Pancreas (tissue), 10 donors: ENCODE data around the gene SPTBN1. TPM values are rescaled to one million over a fixed set of nuclear protein-coding genes. Genes with fewer than 3 reads are reported as not detected.
A peak's percentile ranks its signal among the peaks of the same experiment; 100 is the strongest.

Experiments
- ATAC-seq, 4 donors: fragments of 200-7000 bp; cut with Tn5 transposase; one replicate each; pipeline versions ENCODE4 v1.8.0 to v1.9.1; 2020; ENCODE audit warnings: mild to moderate bottlenecking in 4 of 4, moderate library complexity in 4 of 4
- DNase-seq, 6 donors: peaks; one replicate each; pipeline ENCODE4 v3.0.0-alpha.2; 2020
- FAIRE-seq: peaks from 2 replicates; lab custom pipeline; 2012; peaks lifted over from hg19 to GRCh38; lab: Jason Lieb, UNC
- H3K27ac ChIP-seq, 4 donors: fragments of 200-600 bp; sonication (generic); 1 replicate in 3 of 4; 2 replicates in 1 of 4; pipeline versions ENCODE4 v1.5.0 to v1.8.0; 2020
- H3K27me3 ChIP-seq, 4 donors: fragments of 200-600 bp; one replicate each; pipeline ENCODE4 v1.8.0; 2021
- H3K36me3 ChIP-seq, 3 donors: fragments of 200-600 bp; sonication (generic) in 1 of 3; one replicate each; pipeline versions ENCODE4 v1.5.0 to v1.8.0; 2020 to 2021
- H3K4me1 ChIP-seq, 3 donors: fragments of 200-600 bp; one replicate each; pipeline ENCODE4 v1.8.0; 2021
- H3K4me3 ChIP-seq, 4 donors: fragments of 200-600 bp; sonication (generic) in 2 of 4; one replicate each; pipeline versions ENCODE4 v1.5.0 to v1.8.0; 2020 to 2021
- H3K9me3 ChIP-seq, 4 donors: fragments of 200-600 bp; one replicate each; pipeline ENCODE4 v1.8.0; 2021
- WGBS, 2 donors: extraction: QIAGEN DNeasy Blood & Tissue Kit; methylation state at CpG; one replicate each; pipeline ENCODE4 v1.1.7; 2013; 5-methylcytosine and 5-hydroxymethylcytosine counted together
- intact Hi-C, 3 donors: fragments of 100-400 bp; cut with DNase I; formaldehyde crosslinking; loops; one replicate each; pipeline versions ENCODE4 v1.11.1 to v1.14.2; 2022
- polyA plus RNA-seq, 2 donors: library from polyadenylated mRNA; stranded (reverse); fragments of 200-250 nt; gene quantifications; one replicate each; pipeline ENCODE4 v1.2.3, GENCODE V29; 2013
- total RNA-seq, 6 donors: library from RNA; stranded (reverse); fragmentation: NEBNext Ultra II Directional in 4 of 6; extraction: Animal tissue kit (Norgen Biotek cat#: 25700) in 4 of 6; gene quantifications; one replicate each; pipeline versions ENCODE4 v1.2.1 to v1.2.4, GENCODE V29; 2021 to 2023
- TF ChIP-seq, protein P1 (sequence below), 4 donors: fragments of 200-600 bp; sonication (generic) in 3 of 4; IDR thresholded peaks; one replicate each; pipeline versions ENCODE4 v1.5.0 to v1.8.0; 2021; ENCODE audit warnings: antibody characterized with exemption in 4 of 4
- donor health status: healthy with polysubstance abuse.
- donor health status: DM: no; HTN: no; CAD: no; lungs with moderate emphysema.
- donor health status: DM: no; HTN: no; CAD: no.
- donor health status: control.
- donor health status: control.
- donor health status: Bipolar disorder and iron deficiency.
- donor health status: DM: yes; HTN: yes; CAD: no.
- donor health status: DM: no; HTN: no; CAD: no.
- donor health status: DM: no; HTN: no; CAD: no.
- donor health status: DM: yes; HTN: yes; CAD: no.

Gene SPTBN1
- total and polyA plus RNA-seq, 8 donors: 43.8 to 192 (median 84.4) TPM

DNA sequence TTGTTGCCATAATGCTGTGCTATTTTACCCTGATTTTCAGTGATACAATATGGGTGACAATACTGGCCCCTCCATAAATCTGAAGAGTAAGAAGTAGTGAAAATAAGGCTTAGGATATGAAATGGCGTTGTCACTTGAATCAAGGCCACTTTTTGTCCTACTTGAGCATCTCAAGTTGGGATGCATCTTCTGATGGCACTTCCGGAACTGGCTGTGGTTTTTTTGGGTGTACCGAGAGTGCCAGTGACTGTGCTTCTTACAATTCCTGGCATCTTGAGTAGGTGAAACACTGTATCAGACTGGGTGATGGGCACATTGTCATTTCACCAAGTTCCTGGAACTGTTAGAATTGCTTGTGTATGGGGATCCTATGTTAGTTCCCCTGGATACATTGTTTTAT is 214.9 kb downstream of the SPTBN1 start:
- peaks cover 8 to 58% (median 25%) of the 10 kb centered on the region in 3 donors for H3K4me1 ChIP-seq
- H3K27ac ChIP-seq: no peak overlapping the region
- intact Hi-C loops: no loop called here
- WGBS, 2 donors: 96 to 100% methylated on average over 3 of the region's 3 CpGs
- FAIRE-seq: no peak
- H3K27me3 ChIP-seq: no peaks in the 10 kb centered on the region
- TF ChIP-seq, protein P1, sequence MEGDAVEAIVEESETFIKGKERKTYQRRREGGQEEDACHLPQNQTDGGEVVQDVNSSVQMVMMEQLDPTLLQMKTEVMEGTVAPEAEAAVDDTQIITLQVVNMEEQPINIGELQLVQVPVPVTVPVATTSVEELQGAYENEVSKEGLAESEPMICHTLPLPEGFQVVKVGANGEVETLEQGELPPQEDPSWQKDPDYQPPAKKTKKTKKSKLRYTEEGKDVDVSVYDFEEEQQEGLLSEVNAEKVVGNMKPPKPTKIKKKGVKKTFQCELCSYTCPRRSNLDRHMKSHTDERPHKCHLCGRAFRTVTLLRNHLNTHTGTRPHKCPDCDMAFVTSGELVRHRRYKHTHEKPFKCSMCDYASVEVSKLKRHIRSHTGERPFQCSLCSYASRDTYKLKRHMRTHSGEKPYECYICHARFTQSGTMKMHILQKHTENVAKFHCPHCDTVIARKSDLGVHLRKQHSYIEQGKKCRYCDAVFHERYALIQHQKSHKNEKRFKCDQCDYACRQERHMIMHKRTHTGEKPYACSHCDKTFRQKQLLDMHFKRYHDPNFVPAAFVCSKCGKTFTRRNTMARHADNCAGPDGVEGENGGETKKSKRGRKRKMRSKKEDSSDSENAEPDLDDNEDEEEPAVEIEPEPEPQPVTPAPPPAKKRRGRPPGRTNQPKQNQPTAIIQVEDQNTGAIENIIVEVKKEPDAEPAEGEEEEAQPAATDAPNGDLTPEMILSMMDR (IDR thresholded peaks at IDR 0.05): no peak
- H3K4me3 ChIP-seq: no peak overlapping the region
- no peak for ATAC-seq
- no peak for DNase-seq
- no peaks in the 10 kb centered on the region for H3K9me3 ChIP-seq
- peaks cover 0 to 12% (median 11%) of the 10 kb centered on the region in 3 donors for H3K36me3 ChIP-seq

DNA sequence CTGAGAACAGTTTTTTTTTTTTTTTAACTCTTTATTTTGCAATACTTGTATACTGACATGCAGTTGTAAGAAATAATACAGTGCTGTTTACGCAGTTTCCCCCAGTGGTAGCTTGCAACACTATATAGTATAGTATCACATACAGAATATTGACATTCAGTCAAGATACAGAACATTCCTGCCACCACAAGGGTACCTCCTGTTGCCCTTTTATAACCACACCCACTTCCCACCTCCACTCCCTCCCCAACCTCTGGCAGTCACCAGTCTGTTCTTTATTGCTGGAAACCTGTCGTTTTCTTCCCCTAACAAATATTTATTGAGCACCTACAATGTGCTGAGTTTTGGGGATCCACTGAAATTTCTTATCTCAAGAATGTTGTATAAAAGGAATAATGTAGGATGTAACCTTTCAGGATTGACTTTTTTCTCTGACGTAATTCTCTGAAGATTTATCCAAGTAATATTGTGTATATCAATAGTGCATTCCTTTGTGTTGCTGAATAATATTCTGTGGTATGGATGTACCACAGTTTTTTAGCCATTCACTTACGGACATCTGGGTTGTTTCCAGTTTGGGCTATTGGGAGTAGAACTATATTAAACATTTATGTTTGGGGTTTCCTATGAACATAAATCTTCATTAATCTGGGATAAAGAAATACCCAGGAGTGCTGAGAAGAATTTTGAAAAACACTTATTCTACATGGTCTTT is 215.9 kb downstream of the SPTBN1 start:
- DNase-seq (no peak), ATAC-seq (no peak), FAIRE-seq (no peak)
- peak overlapping the region in 2 of 4 donors; percentile 85 to 89 for H3K27ac ChIP-seq
- no peaks in the 10 kb centered on the region for H3K27me3 ChIP-seq
- peaks cover 8 to 52% (median 19%) of the 10 kb centered on the region in 3 donors for H3K4me1 ChIP-seq
- WGBS, 2 donors: 89% methylated on average over 4 of the region's 4 CpGs
- TF ChIP-seq, protein P1 (IDR thresholded peaks at IDR 0.05): no peak
- intact Hi-C loops: no loop called here
- no peaks in the 10 kb centered on the region for H3K9me3 ChIP-seq
- H3K4me3 ChIP-seq: no peak overlapping the region
- peaks cover 0 to 11% (median 11%) of the 10 kb centered on the region in 3 donors for H3K36me3 ChIP-seq

DNA sequence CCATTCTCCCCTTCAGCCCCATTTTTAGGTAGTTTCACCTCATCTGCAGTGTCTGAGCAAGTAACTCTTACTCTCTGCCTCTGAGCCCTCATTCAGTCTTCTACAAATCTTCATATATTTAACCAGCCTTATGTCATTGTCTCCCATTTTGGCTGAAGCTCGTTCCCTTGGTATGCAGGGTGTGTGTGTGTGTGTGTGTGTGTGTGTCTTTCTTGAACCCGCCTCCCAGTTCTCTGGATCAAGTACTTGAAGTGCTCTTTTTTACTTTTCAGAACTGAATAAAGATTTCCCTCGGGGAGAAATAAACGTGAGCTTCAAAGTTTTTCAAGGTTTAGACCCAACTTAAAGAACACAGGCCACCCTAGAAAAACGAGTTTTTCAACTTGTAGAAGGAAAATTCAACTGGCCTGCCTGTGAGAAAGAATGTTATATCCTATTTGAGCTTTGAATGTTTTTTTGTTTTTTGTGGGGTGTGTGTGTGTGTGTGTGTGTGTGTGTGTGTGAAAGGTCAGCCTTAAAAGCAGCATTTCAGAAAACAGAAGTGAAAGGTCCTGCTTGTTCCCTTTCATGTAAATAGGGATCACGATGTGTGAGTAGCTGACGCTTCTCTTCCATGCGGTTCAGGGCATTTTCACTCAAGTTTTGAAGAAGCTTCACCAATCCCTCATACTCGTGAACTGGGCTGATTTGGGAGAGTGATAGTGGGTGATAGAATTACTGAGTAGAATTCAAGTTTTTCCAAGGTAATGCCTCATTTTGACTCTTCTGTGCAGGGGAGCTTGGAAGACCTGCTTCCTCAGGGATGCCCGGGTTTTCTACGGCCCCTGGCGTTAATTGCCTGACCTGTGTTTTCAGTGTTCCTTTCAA is 216.7 kb downstream of the SPTBN1 start:
- TF ChIP-seq, protein P1 (IDR thresholded peaks at IDR 0.05): no peak
- peak overlapping the region in 2 of 4 donors; percentile 2 to 6 for H3K4me3 ChIP-seq
- peaks cover 0 to 11% (median 11%) of the 10 kb centered on the region in 3 donors for H3K36me3 ChIP-seq
- ATAC-seq (peak; percentile 5 to 44 (median 30)), FAIRE-seq (no peak), DNase-seq (no peak)
- intact Hi-C loops: no loop called here
- H3K9me3 ChIP-seq: no peaks in the 10 kb centered on the region
- 23% methylated on average over 12 of the region's 12 CpGs for WGBS, 2 donors
- peak overlapping the region; percentile 61 to 89 (median 80) for H3K27ac ChIP-seq
- no peaks in the 10 kb centered on the region for H3K27me3 ChIP-seq
- H3K4me1 ChIP-seq: peaks cover 8 to 46% (median 11%) of the 10 kb centered on the region in 3 donors

DNA sequence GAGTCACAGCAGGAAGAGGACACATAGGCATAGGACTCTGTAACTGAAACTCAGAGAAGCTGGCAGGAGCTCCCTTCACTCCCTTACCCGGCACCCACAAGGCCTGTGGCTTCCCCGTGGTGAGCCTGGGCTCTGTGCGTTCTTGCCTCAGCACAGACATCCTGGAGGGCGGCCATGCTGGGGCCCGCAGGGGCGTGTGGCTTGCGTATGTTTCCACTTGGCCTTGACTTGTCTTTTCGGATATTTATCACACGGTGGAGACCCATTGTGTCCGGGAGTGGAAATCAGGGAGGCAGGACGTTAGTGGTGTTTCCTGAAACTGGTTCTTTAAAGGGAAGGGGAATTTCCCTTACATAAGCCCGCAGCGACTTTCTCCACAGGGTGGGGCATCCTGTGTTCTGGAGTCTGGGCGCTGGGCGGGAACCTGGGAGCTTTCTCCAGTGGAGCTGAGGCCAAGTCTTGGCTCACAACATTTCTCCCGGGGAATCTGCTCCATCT is 217.4 kb downstream of the SPTBN1 start:
- Histone ChIP-seq H3K4me1 (peaks cover 8 to 46% (median 10%) of the 10 kb centered on the region in 3 donors), H3K4me3 (peak overlapping the region in 2 of 4 donors; percentile 2 to 6), H3K27ac (peak overlapping the region; percentile 61 to 89 (median 80)), H3K9me3 (no peaks in the 10 kb centered on the region), H3K36me3 (peaks cover 0 to 5% (median 3%) of the 10 kb centered on the region in 3 donors), H3K27me3 (no peaks in the 10 kb centered on the region)
- DNase-seq: peak; percentile 61 to 78 (median 70)
- intact Hi-C loops: no loop called here
- ATAC-seq: peak; percentile 64 to 82 (median 78)
- TF ChIP-seq, protein P1 (IDR thresholded peaks at IDR 0.05): no peak
- 5 to 7% methylated on average over 16 of the region's 16 CpGs for WGBS, 2 donors
- no peak for FAIRE-seq
